HG03135 (cell line): Measurements from ENCODE around the gene NRAP.
"Not testable (repeated sequence)": the region's sequence is repeated elsewhere in the genome, so short reads cannot be mapped to it uniquely, and the experiment has no call there.

Experiments used
- ATAC-seq: cut with Tn5 transposase; IDR thresholded peaks from one replicate; pipeline ENCODE4 v1.9.1; 2021; ENCODE audit warnings: mild to moderate bottlenecking, moderate library complexity; ENCODE audit not compliant: unreplicated experiment

NRAP gene

DNA sequence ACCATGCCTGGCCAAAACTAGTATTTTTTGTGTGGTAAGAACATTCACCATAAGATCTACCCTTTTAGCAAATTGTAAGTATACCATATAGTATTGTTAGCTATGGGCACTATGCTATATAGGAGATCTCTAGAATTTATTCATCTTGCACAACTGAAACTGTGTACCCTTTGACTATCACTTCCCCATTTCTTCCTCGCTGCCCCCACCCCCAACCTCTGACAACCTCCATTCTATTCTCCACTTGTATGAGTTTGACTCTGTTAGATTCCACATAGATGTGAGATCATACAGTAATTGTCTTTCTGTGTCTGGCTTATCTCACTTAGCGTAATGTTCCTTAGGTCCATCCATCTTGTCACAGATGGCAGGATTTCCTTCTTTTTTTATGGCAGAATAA is 19.5 kb upstream of the NRAP start:
- ATAC-seq, result no peak

DNA sequence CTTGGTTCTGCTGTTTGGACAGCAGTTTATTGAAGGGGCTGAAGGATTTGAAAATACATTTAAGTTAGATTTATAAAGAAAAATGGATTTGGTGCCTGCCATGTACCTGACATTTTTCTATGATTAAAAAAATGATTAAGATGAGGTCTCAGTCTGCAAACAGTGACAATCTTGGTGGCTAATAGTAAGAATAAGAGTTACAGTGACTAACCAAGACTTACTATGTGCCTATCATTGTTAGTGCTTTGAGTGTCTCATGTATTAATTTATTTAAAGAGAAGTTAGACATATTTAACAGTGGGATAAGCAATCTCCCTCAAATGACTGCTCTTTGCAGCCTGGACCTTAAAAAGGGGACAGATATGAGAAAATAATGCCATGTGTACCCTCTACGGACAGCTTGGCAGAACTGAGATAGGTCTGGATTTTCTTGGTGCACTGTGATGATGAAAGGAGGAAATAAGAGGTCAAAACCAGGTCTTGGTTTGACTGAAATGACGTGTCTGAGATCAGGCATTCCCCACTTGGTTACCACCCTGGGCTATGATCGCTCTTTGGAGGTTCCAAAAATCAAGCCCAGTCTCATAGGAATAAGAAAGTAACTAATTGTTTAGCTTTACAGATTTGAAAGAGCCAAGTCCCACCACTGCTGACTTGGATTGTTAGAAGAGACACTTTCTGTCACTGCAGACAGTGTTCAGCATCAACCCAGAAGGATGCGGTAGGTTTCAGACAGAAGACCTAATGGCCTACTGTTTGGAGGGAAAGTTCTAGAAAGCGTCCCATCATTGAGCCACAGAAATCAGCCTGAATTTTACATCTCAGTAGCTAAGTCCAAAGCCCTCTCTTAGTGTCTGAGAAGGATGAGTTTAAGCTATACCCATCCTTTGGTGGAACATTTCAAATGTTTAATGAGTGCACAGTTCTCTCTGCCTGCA is 18.0 kb upstream of the NRAP start:
- peak; percentile 61 for ATAC-seq

DNA sequence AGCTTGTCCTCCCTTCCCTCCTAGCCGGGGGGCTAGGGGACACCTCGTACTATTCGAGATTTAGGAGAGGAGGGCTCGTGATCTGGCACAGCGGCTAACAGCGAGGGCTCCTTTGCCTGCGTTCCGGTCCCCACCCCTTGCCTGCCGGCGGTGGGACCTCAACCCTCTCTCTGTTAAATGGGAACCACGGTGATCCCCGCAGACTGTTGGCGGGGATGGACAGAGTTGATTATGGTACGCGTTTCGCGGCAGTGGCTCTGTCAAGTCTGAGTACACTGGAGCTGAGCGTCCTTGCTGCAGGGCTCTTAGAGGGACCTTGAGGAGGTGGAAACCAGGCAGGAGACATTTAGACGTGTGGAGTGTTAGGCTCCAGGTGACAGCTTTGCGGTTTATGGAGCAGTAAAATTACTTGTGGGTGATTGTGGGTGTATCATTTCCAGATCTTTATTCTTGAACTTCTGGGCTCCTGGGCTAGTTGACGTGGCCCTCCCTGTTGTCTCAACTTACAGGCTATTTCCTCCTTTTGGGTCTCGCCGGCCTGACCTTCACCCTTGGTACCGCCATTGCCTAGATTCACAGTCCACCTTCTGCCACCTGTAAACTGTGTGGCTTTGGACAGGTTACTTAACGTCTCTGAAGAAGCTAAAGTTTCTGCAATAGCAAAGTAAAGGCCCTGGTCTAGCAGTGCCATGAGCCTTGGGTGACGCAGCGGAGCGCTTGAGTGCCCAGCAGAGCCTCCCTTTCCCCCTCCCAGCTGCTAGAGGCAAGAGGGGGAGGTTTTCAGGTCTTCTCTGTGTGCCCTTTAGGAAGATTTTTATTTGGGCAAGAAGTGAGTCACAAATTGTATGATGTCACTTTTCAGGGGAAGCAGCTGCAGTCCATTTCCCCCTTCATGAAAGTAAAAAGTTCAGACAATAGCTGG is 16.6 kb upstream of the NRAP start:
- peak; percentile 9 for ATAC-seq

DNA sequence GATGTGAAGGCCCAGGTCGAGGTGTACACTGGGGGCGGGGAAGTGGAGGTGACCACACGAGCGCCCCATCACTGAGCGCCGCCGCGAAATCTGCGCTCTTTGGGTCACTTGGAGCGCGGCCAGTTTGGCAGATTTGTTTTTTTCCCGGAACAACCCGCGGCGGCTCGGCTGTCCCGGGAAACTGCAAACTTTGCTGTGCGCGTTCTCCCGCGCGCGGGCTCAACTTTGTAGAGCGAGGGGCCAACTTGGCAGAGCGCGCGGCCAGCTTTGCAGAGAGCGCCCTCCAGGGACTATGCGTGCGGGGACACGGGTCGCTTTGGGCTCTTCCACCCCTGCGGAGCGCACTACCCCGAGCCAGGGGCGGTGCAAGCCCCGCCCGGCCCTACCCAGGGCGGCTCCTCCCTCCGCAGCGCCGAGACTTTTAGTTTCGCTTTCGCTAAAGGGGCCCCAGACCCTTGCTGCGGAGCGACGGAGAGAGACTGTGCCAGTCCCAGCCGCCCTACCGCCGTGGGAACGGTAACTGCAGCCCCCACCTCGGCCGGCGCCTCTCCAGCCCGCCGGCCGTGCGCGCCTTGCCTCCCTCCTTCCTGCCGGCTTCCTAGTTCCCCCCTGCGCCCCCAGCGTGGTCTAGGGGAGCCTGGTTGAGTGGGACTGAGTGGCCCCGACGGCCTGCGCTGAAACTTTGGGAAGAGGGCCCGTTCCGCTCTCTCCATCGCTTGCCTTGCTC is 15.8 kb upstream of the NRAP start, which contains the start of gene CASP7:
TSS of gene CASP7 (plus strand) at position 450 of the 727 bp plus-strand sequence. CDS start 17,582 bp downstream, outside the sequence.
- ATAC-seq, result peak; percentile 71

DNA sequence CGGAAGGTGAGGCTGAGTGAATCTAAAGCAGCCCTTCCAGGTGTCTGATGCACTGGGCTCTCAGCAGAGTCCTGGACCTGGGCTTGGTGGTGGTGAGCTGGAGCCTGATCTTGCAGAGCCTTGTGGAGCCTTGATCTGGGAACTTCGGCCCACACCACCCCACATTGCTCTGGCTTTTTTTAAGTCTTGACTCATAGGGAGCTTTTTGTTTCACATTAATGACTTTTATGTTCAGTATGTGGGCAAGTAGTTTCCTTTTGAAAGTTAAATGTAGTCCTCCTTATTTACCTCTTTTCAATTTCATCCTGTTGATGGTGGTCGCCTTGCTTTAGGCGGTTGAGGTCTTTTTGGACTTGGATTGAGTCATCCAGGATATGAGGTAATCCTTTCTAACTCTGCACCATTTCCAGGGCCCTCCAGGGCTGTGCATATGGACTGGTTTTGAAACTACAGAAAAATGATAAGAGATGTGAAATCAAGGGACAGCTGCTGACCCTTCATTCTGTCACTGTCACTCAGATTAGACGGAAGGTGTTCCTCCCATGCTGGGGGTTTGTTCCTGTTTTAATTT is 2.9 kb upstream of the NRAP start:
- ATAC-seq, result no peak

DNA sequence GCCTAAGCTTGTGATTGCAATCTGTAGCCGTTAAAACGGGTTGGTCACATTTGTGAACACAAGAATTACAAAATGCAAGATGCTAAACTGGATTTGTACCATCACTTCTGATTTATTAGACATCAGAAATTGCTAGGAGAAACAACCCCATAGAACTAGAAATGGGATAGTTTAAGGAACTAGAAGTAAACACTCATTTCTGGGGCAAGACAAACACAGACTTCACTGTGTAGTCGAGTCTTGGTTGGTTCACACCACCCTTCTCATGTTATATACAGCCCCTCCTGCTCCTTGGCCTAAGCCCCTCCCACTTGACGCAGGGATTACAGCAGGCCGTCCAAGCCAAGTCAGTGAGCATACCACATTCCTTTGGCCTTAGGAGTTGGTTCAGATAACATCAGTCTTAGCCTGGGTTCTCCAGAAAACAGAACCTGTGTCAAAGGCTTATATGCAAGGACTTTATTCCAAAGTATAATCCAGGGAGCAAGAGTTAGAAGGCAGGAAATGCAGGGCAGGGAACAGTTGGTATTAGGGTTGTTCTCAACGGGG is 2.0 kb upstream of the NRAP start:
- no peak for ATAC-seq

DNA sequence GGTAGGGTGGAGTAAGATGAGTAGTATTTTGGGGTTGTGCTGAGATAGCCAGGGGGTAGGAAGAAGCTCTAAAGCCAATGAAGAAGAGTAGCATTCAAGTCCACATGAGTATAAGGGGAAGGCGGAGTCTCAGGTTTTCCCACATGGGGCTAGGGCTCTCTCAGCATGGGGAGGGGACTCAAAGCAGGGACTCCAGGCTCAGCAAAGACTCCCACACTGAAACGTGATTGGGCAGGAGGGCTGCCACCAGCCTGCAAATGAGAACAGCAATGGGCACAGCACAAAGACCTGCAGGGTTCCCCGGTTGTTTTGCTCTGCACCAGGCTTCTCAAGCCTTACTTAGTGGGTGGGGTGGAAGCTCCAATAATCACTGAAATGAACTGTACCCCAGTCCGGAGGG is 1.5 kb upstream of the NRAP start:
- ATAC-seq, result no peak

DNA sequence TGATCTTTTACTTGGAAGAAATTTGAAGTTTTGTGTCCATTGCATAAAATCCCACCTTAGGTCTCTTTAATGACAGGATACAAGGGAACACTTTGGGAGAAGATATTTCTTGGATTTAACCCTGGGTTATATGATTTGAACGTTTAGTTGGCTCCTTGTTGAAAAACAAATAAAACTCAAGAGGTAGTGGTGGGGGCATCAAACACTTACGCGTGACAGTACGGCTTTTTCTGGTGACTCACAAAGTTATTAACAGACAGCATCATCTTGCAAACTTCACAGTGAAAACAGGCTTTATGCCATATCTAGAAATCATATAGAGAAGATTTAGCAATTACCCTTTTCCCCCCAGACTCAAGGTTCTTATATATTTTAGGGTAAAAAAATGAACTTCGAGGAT is 699 bp downstream of the NRAP start:
- ATAC-seq, result no peak

DNA sequence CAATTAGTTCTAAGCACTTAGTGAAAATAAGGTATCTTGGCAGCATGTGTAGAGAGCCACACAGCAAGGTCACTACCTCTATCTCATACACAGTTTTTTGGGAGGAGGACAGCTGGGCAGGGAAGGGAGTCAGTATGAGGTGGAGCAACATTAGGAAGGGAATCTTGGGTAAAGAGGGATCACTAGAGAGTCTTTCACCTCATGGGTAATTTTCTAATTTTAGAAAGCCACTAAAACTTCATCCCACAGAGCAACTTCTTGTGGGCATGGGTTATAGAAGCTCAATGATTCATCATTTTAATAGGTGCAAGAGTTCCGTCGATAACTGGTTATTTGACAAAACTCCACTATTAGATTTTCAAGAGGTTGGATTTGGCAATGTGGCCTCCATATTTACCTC is 2.5 kb downstream of the NRAP start:
- ATAC-seq, result no peak

DNA sequence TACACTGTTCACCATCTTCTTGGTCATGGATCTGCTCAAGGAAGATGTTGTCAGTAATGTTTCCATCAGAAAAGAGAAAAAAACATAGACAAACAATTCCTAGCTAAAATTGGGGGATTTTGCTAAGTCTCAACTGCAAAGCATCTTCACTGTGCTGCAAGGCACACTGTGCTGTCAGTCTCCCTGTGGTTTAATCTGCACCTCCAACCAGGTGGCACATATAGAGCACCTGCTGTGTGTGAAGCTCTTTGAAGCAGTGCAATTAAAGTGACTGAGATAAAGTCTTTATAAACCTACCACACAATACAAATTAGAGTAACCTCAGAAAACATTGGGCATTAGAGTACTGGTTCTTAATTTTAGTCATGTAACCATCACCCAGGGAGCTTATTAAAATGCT is 6.3 kb downstream of the NRAP start:
- ATAC-seq, result no peak

DNA sequence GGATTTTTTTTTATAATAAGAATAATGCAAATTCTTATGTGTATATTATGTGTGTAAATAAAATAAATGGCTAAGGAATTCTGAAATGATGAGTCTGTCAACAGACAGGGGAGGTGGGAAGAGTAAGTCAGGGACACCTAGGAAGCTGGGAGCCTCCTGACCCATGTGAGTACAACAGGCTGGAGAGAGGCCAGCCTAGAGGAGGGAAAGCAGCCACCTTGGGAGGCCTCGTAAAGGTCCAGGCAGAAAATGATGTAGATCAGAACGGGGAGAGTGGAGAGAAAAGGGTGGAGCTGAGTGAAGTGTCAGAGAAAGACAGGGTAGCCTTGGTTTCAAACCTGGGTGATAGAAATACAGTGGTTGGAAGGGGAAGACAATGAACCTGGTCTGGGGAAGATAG is 6.9 kb downstream of the NRAP start:
- ATAC-seq, result no peak

DNA sequence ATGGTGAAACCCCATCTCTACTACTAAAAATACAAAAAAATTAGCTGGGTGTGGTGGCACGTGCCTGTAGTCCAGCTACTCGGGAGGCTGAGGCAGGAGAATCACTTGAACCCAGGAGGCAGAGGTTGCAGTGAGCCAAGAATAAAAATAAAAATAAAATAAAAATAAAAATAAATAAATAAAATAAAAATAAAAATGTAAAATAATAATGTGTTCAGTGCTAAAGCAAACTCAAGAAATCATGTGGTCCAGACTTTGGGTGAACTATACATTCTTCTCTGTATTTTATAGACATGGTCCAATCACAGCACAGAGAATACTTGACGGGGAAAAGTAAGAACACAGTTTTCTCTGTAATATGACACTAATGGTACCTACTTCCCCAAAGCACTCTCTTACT is 11.4 kb downstream of the NRAP start:
- not testable (repeated sequence) for ATAC-seq

DNA sequence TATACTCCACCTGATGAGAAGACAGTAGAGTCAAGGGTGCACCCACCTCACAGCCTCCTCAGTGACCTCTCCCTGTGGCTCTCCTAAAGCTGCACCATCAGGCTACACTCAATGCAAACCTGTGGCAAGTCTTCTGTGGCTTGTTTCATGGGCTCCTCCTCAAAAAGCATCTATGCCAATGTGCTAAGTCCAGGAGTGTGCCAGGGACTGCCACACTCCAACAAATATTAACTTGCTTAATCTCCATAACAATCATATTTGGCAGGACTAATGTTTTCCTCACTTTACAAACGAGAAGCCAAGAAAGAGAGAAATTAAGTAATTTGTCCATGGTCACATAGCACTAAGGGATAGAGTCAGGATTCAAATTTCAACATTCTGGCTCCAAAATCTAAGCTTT is 11.9 kb downstream of the NRAP start:
- ATAC-seq, result no peak

DNA sequence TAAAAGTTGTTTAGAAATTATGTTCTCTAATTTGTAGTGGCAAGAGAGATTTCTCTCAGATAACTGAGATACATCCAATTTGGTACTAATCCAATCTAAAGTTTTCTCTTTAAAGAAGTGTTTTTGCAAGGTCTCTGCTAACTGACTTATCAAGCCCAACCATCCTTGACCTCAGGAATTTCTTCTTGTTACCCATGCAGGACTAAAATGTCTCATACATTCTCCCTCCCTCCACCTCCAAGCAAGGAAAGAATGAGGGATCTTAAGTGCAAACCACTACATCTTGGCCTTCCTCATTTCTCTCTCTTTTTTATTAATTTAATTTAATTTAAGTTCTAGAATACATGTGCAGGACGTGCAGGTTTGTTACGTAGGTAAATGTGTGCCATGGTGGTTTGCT is 12.8 kb downstream of the NRAP start:
- no peak for ATAC-seq

DNA sequence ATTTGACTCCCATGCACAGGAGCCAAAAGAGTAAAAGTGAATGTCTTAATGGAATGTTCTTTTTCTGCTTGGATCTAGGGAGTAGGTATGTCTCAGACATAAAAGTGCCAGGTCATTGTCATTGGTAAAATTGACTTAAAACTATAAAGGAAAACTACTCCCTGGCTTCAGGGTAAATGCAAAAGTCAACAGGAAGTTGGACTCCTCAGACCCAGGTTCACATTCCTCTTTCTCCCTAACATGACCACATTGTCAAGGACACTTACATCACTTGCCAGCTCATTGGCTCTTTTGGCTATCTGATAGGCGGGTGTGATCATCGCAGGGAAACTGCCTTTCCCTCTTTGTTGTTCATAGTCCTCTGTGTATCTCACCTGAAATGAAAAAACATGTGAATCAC is 13.7 kb downstream of the NRAP start:
- ATAC-seq, result no peak

DNA sequence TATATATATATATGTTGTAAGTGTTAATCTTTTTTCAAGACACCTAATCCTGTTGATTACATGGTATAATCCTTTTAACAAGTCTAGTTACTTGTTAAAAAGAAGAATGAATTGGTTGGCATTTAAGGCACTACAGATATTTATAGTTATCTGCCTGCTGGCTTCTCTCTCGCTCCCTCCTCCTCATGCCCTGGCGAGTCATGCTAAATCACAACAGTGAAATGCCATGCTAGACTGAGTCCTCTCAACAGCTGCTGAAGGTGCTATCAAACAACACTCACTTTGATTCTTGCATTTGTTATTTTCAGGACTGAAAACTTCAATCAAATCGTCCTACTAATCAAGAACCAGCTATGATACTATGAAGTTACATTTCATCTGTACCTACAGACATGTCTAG is 15.4 kb downstream of the NRAP start:
- no peak for ATAC-seq

DNA sequence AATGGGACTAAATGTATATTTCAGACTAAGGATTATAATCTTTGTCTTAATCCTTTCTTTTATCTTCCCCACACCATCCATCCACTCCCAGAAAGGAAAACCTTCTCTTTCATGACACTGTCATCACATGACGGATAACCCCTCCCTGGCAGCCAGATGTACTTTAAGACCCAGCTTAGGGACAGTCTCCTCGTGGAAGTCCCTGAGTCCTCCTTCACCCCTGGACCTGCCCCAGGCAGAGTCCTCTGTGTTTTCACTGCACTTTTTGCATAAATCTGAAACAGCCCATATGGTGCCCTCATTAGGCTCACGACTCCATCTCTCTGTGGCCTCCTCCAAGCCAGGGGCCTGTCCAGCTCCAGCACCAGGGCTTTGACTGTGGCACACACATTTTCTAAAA is 16.0 kb downstream of the NRAP start:
- ATAC-seq, result no peak

DNA sequence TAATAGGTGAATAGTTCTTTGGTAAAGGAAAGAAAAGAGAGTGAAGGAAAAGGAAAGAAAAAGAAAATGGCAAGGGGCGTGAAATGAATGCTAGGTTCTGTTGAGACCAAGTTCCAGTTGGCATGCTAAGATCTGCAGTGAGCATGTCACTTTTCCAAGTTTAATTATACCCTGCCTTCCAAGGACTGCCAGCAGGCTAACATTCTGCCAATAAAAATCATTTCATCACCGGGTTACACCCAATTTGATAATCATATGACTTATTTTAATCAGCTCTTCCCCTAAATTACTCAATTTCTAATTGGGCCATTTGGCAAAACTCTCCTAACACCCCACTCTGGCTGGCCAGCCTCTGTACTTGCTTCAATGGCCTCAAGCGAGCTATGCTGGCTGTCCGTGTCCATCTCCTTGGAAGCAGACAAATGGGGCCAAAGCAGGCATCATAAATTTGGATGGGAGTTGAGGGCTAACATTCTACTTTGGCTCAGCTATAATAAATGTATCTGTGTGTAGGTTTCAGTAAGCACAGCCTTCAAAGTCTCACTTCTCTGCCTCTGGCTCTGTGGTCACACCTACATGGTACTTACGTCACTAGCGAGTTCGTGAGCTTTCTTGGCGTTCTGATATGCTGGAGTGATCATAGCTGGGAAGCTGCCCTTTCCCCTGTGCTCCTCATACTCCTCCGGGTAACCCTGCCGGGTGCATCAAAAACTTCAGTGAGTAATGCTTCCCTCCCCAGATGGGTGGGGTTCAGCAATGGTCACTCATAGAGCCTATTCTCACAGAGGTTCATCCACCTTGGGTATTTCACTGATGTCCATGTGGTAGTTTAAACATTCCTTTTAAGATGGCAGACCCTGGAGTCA is 17.3 kb downstream of the NRAP start:
- ATAC-seq, result no peak
